HK-2 (cell line): ENCODE measurements around the gene KRTAP10-1.
"Not testable (repeated sequence)": the region's sequence is repeated elsewhere in the genome, so short reads cannot be mapped to it uniquely, and the experiment has no call there.

Source experiments
- DNase-seq: peaks from one replicate; pipeline ENCODE4 v3.0.0-alpha.2; 2018; ENCODE audit not compliant: unreplicated experiment

KRTAP10-1 gene

GRCh38 chr21:44503006-44503889 is 36.7 kb downstream of the KRTAP10-1 start:
- not testable (repeated sequence) for DNase-seq

GRCh38 chr21:44502171-44502958 is 37.6 kb downstream of the KRTAP10-1 start:
- no peak for DNase-seq

GRCh38 chr21:44500111-44500510 is 39.9 kb downstream of the KRTAP10-1 start:
- no peak for DNase-seq

DNA sequence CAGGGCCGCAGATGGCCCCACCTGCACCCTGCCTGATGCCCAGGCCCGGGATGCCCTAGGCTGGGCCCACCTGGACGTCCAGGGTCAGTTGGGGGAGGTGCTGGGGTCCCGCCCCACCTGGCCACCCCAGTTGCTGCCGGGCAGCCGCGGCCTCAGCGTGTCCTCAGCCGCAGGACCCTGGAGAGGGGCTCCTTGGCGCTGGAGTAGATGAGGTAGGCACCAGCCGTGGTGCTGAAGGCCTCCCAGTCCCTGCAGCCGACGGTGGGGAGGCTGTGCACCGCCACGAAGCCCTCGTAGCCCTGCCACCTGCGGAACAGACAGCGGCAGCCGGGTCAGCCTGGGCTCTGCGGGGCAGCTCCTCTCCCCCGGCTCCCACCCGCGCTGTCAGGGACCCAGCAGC is 40.4 kb downstream of the KRTAP10-1 start:
- DNase-seq = no peak

GRCh38 chr21:44499211-44499560 is 40.8 kb downstream of the KRTAP10-1 start:
- no peak for DNase-seq

GRCh38 chr21:44498280-44499210 is 41.5 kb downstream of the KRTAP10-1 start:
- no peak for DNase-seq

- DNase-seq = no peak
Measured at GRCh38 chr21:44497703-44498126, 42.3 kb downstream of the KRTAP10-1 start.

GRCh38 chr21:44496564-44497550 is 43.1 kb downstream of the KRTAP10-1 start:
- DNase-seq = no peak

DNA sequence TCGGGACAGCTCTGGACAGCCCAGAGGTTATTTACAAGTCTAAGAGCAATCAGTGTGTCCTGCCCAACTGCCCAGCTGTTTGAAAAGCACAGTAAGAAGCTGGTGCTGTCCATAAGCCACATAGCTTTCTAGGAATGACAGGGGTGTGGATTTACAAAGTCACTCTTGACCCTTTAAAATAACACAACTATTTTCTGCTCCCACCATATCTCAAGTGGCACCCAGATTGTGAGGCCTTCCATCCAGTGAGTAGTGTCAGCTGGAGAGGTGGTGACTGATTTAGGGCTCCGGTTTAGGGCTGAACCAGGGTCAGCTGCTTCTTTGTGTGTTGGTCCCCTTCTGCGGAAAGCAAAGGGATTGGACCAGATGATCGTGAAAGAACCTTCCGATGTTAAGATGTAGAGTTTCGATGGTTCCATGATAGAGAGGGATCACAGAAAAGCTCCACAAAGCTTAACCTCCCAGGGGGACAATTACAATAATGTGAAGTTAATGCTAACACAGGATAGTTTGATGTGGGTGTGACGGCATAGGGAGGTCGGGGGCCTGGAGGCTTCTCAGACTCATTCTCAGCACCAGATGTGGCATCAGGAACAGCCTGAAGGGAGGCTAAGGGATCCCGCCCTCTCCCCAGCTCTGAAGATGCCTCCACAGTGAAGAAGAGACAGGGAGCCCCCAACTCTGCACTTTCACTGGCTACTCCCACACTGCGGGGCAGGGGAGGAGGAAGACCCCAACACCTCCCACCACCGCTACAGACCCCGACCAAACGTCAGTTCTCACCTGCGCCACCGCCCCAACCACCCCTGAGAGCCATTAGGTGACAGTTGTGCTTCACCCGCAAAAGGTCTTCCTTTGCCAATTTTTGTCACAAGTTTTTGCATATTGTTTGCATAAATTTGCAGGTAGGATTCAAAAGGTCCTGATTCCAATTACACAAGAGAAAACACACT is 44.1 kb downstream of the KRTAP10-1 start:
- no peak for DNase-seq

- no peak for DNase-seq
Measured at GRCh38 chr21:44494956-44495355, 45.0 kb downstream of the KRTAP10-1 start.

GRCh38 chr21:44494418-44494817 is 45.6 kb downstream of the KRTAP10-1 start:
- DNase-seq = no peak

GRCh38 chr21:44492567-44493385 is 47.2 kb downstream of the KRTAP10-1 start:
- no peak for DNase-seq

DNA sequence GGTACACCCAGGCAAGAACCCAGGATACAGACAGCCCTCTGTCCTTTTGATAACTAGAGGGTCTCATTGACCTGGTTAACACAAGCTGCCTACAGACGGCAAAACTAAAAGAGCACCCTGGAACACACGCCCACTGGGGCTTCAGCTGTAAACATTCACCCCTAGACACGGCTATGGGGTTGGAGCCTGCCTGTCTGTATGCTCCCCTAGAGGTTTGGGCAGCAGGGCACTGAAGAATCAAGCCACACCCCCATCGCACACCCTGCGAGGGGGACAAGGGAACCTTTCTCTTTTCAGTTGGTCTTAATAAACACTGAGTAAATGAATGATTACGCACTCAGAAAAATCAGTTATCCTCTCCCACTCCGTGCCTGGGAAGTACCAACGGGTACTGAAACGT is 49.2 kb downstream of the KRTAP10-1 start:
- DNase-seq = no peak

DNA sequence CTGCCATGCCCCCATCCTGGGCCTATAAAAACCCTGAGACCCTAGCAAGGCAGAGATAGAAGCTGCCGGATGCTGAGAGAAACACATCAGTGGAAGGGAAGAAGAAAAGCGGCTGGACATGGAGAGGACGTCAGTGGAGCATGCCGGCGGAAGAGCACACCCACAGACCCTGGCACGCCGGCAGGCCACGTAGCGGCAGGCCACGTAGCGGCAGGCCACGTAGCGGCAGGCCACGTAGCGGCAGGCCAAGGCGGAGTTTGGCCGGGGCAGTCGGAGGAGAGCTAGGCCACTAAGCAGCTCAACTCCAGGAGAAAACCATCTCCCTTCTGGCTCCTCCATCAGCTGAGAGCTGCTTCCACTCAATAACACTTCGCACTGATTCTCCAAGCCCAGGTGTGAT is 49.6 kb downstream of the KRTAP10-1 start:
- no peak for DNase-seq

DNA sequence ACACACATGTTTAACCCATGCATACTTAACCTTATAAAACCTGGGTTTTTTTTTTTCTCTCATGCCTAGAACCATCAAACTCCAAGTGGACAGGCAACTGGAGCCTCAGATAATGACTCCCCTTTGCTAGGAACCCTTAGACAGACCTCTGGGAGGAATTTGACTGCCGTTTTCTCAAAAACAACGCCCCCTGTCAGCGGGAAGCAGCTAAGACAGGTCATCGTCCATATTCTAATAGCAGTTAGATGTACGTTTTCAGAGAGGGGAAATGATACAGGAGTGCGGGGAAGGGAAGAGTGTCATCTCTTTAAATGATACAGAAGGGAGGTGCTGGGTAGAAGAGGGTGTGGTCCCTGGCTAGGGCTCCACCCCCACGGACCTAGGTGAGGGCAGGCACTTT is 50.0 kb downstream of the KRTAP10-1 start:
- no peak for DNase-seq
